GM12872 (cell line): Measurements from ENCODE around the gene SP8.

ENCODE experiments used
- TF ChIP-seq, protein P1 (sequence below): IDR thresholded peaks from 3 replicates; pipeline ENCODE4 v1.5.1; 2011; ENCODE audit warnings: low read depth, mild to moderate bottlenecking, low read length, moderate library complexity; ENCODE audit not compliant: insufficient read depth

Gene SP8

DNA sequence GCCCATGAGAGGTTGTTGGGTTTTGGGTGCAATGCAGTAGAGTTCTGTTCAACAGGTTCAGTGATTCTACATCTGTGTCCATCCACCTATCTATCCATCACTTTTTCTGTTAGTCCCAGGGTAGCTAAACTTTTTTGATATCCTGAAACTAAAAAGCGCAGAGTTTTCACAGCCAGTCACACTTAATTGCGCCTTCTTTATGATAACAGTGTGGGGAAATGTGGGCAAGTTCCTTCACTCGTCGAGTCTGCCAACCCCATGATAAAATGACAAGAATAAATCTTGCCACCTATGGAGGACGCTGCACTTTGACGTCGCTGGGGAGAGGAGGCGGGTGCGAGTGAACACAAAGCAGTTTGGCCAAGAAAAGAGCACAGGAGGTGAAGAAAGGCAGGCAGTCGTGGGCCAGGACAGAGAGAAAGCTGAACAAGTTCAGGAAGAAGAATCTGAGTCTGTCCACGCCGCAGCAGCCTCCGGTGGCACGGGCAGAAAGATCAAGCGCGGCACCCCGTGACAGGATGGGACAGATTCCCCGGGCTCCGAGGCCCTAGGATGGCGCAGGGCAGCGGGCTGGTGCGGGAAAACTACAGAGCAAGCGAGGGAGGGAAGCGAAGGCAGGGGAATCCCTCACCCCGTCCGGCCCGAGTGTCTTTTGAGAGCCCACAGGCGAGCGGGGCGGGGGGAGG, 9.2 kb downstream of the SP8 start:
- TF ChIP-seq, protein P1, sequence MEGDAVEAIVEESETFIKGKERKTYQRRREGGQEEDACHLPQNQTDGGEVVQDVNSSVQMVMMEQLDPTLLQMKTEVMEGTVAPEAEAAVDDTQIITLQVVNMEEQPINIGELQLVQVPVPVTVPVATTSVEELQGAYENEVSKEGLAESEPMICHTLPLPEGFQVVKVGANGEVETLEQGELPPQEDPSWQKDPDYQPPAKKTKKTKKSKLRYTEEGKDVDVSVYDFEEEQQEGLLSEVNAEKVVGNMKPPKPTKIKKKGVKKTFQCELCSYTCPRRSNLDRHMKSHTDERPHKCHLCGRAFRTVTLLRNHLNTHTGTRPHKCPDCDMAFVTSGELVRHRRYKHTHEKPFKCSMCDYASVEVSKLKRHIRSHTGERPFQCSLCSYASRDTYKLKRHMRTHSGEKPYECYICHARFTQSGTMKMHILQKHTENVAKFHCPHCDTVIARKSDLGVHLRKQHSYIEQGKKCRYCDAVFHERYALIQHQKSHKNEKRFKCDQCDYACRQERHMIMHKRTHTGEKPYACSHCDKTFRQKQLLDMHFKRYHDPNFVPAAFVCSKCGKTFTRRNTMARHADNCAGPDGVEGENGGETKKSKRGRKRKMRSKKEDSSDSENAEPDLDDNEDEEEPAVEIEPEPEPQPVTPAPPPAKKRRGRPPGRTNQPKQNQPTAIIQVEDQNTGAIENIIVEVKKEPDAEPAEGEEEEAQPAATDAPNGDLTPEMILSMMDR = no peak

DNA sequence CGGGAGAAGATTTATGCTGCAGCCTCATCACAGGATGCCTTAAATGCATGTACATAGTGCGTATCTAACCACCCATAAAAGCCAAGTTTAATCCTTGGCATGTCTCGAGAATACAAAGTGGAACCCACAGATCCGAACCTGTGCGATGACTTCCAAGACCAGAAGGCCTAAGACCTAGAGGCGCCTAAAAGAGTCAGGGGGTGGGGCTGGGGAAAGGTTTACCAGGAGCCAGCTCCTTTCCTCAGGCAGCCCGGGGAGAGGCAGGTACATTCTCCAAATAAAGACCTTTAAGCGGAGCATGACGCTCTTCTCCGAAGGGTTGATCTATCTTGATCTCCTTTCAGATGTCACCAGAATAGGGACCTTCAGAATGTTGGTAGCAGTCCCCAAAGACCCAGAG, 9.7 kb downstream of the SP8 start:
- TF ChIP-seq, protein P1 = no peak

DNA sequence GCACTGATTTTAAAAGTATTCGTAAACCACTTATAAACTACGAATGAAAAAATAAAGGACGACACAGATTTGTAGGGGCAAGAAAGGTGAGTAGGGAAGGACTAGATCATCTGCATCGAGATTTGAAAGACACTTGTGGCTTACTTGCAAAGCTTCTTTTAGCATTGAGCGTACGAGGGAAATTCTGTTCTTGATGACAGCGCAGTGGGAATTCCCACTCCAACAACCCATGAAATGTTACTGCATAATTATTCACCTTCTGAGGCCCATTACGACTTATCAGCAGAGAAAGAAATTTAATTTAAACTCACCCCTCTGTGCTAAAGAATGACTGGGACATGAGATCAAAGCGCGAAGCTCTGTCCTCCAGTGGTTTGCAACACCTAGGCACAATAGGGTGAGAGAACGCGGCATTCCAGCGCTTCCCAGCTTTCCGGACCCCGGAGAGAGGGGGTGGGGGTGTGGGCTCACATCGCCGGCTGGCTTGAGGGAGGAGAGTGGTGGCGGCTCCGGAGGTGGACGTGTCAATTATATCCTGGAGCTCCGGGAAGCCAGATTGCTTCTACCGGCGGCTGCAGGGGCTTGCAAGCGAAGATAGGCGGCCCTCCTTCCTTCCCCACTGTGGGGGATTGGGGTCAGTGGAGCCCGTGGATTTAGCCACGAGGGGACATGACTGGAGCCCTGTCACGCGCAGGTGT, 10.3 kb downstream of the SP8 start:
- TF ChIP-seq, protein P1 = no peak

DNA sequence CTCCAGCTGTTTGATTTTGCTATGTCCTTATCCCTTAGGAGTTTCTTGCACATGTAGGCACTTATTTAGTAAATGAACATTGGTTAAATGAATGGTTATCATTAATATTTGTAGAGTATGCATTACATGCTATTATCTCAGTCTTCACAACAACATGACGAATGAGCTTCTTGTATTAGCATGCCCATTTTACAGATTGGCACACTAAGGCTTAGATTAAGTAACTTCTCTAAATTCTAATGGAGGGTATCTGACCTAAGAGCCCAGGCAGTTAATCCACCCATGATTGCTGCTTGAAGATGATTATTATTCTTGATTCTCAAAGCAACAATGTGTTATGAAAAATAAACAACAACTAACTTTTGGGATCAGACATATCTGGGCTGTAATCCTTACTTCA, 32.7 kb downstream of the SP8 start:
- TF ChIP-seq, protein P1 = no peak

DNA sequence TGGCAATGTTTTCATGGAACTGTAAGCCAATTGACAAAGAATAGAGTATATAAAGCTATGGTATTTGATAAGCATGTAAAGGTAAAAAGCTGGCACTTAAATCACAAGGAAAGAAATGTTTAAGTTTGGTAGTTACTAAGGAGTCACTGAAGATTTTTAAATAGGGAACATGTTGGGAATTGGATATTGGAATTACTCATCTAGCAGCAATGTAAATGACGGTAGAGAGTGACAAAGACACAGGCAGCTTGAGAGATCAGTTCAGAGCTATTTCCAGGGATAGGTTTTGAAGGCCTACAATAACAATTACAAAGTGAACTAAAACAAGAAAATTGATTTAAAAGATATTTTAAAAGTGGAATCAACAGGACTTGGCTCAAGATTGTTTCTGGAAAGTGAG, 36.8 kb downstream of the SP8 start:
- TF ChIP-seq, protein P1 = no peak

DNA sequence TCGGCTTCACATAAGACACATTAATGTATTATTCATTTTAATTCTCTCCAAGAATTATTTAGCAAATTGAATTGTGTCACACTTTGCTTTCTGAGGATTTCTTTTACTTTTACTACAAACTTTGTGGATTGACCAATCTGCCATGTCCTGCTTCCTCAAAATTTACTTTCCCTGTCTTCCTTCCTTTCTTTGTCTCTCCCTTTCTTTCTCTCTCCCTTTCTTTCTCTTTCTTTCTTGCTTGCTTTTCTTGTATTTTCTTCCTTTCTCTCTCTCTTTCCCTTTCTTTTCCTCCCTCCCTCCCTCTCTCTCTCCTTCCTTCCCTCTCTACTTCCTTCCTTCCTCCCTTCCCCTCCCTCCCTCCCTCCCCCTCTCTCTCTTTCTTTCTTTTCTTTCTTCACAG, 37.8 kb downstream of the SP8 start:
- TF ChIP-seq, protein P1 = no peak

DNA sequence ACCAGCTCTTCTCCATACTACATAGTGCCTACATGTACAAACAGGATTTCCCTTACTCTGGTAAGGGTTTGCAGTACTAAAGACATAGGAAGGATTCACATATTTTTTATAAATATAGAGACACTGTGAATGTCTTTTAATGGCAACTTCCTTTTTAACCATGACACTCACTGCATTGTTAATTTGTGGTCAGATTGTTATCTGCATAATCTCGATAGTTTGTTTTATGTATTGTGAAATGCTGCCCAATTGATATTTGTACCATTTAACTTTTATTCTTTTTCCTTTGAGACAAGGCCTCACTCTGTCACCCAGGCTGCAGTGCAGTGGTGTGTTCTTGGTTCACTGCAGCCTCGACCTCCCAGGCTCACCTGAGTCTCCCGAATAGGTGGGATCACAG, 39.7 kb downstream of the SP8 start:
- TF ChIP-seq, protein P1 = no peak
